ENCODE data around the gene LIPC.

GRCh38 chr15:58423205-58423604 lies 8.6 kb upstream of the LIPC start:
- TF ChIP-seq ZNF521 (tag by site-specific recombination; IDR thresholded peaks at IDR 0.05), result no peak
- no peak for TF ChIP-seq ZNF785 (tag by site-specific recombination; IDR thresholded peaks at IDR 0.05)
- TF ChIP-seq MYNN (tag by site-specific recombination; IDR thresholded peaks at IDR 0.05; ENCODE audit: borderline replicate concordance), result no peak
- TF ChIP-seq ZNF280D (tag by site-specific recombination; IDR thresholded peaks at IDR 0.05), result no peak
- TF ChIP-seq CTCF (tag by site-specific recombination; IDR thresholded peaks at IDR 0.05), result no peak
- no peak for TF ChIP-seq TCF7L2 (IDR thresholded peaks at IDR 0.05; ENCODE audit: borderline replicate concordance, low read depth, low read length)
- TF ChIP-seq PBX3 (CRISPR knock-in tag; IDR thresholded peaks at IDR 0.05), result no peak
- TF ChIP-seq ZNF354C (tag by site-specific recombination; IDR thresholded peaks at IDR 0.05; ENCODE audit: borderline replicate concordance, low read depth), result no peak
- TF ChIP-seq YY1 (tag by site-specific recombination; IDR thresholded peaks at IDR 0.05), result no peak
- no peak for TF ChIP-seq ZNF776 (tag by site-specific recombination; IDR thresholded peaks at IDR 0.05; ENCODE audit: borderline replicate concordance)
- no peak for TF ChIP-seq PATZ1 (tag by site-specific recombination; IDR thresholded peaks at IDR 0.05)

Data from HEK293 (cell line).